ENCODE results near the gene GNG4.
A peak's percentile ranks its signal among the peaks of the same experiment; 100 is the strongest.

Gene GNG4

DNA sequence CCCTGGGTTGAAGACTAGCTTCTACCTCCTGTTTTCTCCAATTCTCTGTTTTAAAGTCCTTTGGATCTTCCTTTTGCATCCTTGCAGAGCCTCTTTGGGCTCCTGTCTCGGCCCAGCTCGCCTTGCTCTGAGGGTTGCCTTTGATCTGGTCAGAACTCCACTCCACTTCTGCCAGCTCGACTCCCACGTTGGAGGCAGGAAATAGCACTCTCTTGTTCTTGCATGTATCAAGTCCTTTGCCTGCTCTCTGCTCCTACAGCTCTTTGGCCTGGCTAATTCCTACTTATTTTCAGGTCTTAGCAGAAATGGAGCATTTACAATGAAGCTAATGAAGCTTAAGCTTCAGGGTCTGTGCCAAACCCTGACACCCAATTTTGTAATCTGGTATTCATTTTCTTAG, 124.3 kb downstream of the GNG4 start:
- DNase-seq, result no peak

DNA sequence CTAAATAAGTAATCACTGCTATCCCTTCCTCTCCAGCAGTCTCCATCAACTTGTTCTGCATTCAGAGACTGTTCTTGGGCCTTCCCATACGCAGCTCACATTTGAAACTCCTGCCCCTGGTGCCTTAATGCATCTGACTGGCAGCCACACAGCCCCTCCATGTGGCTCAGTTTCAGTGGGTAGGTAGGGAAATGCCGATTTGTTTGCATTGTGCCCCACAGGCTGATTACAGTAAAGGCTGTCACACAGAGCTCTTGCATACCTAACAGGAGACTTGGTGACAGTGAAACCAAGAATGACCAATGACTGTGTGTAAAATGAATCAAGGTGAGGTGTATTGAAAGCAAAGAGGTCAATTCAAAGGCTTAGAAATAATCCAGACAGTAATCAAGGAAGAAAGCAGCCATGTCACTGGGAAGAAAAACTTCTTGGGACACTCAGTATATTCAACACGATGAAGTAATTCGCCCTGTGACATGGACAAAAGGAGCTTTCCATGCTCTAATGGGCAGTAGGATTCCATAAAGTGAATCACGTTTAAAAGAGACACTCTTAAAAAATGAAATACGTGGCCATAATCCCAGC, 132.6 kb downstream of the GNG4 start:
- no peak for DNase-seq

GRCh38 chr1:235515844-235516512, 133.6 kb downstream of the GNG4 start:
- DNase-seq, result no peak

GRCh38 chr1:235513495-235514366, 135.9 kb downstream of the GNG4 start:
- DNase-seq, result peak; percentile 57

- DNase-seq, result no peak
Observed at GRCh38 chr1:235511470-235512240, 137.9 kb downstream of the GNG4 start.

GRCh38 chr1:235510823-235511222, 138.8 kb downstream of the GNG4 start:
- DNase-seq, result no peak

GRCh38 chr1:235507623-235508022, 142.0 kb downstream of the GNG4 start:
- no peak for DNase-seq

- DNase-seq, result peak; percentile 99
Observed at GRCh38 chr1:235504494-235505222, 144.9 kb downstream of the GNG4 start.

- no peak for DNase-seq
Observed at GRCh38 chr1:235504122-235504493, 145.5 kb downstream of the GNG4 start, which contains the start of gene B3GALNT2. Gene B3GALNT2, minus strand, starts transcription at chr1:235504452. Its CDS starts 200 bp downstream, at chr1:235504252.

DNA sequence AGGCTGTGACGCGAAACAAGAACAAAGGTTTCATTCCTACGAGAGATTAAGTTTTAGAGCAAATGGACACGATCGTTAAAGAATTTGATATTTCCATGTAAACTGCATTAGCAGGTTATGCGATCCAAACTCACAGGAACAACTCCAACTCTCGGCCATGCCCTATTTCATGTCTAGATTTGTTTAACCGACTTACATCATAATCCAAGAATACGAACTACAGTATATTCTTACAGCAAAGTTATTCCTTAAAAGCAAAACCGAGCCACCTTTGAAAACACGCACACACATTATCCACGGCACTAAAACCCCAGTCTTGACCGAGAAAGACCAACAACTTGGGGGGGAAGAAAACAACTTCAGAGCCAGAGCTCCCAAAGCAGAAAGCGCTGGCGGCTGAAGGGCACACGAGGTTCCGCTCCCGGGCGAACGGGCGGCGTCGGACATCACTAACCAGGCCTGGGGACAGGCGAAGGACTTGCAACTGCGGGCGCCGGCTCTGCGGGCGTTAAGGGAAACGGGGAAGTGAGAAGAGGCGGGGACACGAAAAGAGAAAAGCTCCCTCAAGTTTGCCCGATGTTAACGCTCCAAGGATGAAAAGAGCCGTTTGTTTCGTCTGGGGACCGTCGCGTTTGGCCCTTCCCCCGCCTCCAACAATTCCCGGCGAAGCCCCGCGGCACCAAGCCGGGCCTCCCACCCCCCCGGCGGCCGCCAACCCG, 146.0 kb downstream of the GNG4 start:
- DNase-seq, result peak; percentile 44

- no peak for DNase-seq
Observed at GRCh38 chr1:235502601-235503402, 146.8 kb downstream of the GNG4 start.

GRCh38 chr1:235500971-235501540, 148.5 kb downstream of the GNG4 start:
- no peak for DNase-seq
